MM.1S (cell line): ENCODE data around the gene ULK2.

Experiments
- DNase-seq: peaks from one replicate; pipeline ENCODE4 v3.0.0-alpha.2; 2015
- H2AFZ ChIP-seq: fragments of 300-600 bp; sonication (generic); 2 replicates; pipeline ENCODE4 v1.6.0; 2016; ENCODE audit warnings: antibody characterized with exemption, low read length
- H3F3A ChIP-seq: fragments of 300-600 bp; sonication (generic); 2 replicates; pipeline ENCODE4 v1.6.1; 2016; ENCODE audit warnings: mild to moderate bottlenecking, antibody characterized with exemption, low read length, moderate library complexity, mixed read lengths; ENCODE audit not compliant: insufficient read depth
- H3K27ac ChIP-seq: fragments of 300-600 bp; sonication (generic); 2 replicates; pipeline ENCODE4 v1.5.1; 2016; ENCODE audit warnings: mild to moderate bottlenecking, low read length
- H3K27me3 ChIP-seq: fragments of 300-600 bp; sonication (generic); replicated peaks from 2 replicates; pipeline ENCODE4 v1.6.0; 2016; ENCODE audit warnings: low read length; ENCODE audit not compliant: insufficient read depth
- H3K36me3 ChIP-seq: fragments of 300-600 bp; sonication (generic); replicated peaks from 2 replicates; pipeline ENCODE4 v1.6.1; 2016; ENCODE audit warnings: mild to moderate bottlenecking, low read length, mixed read lengths; ENCODE audit not compliant: insufficient read depth
- H3K4me1 ChIP-seq: fragments of 300-600 bp; sonication (generic); 2 replicates; pipeline ENCODE4 v1.6.1; 2016; ENCODE audit warnings: low read length, mixed read lengths
- H3K4me2 ChIP-seq: fragments of 300-600 bp; sonication (generic); 2 replicates; pipeline ENCODE4 v1.6.0; 2016; ENCODE audit warnings: low read depth, low read length
- H3K4me3 ChIP-seq: fragments of 300-600 bp; sonication (generic); 2 replicates; pipeline ENCODE4 v1.5.1; 2016; ENCODE audit warnings: low read length, mixed read lengths
- H3K79me2 ChIP-seq: fragments of 300-600 bp; sonication (generic); 2 replicates; pipeline ENCODE4 v1.6.1; 2016; ENCODE audit warnings: mixed run types, low read length, mixed read lengths
- H3K9ac ChIP-seq: fragments of 300-600 bp; sonication (generic); 2 replicates; pipeline ENCODE4 v1.6.1; 2016; ENCODE audit warnings: low read length, mixed read lengths
- H3K9me2 ChIP-seq: fragments of 300-600 bp; sonication (generic); replicated peaks from 2 replicates; pipeline ENCODE4 v1.6.1; 2016; ENCODE audit warnings: mild to moderate bottlenecking, low read length, mixed read lengths; ENCODE audit not compliant: insufficient read depth
- H3K9me3 ChIP-seq: fragments of 300-600 bp; sonication (generic); replicated peaks from 2 replicates; pipeline ENCODE4 v1.6.1; 2016; ENCODE audit warnings: mild to moderate bottlenecking, low read length, mixed read lengths; ENCODE audit not compliant: insufficient read depth
- H4K20me1 ChIP-seq: fragments of 300-600 bp; sonication (generic); 2 replicates; pipeline ENCODE4 v1.6.1; 2016; ENCODE audit warnings: mild to moderate bottlenecking, low read length, moderate library complexity, mixed read lengths; ENCODE audit not compliant: insufficient read depth
- CTCF ChIP-seq: fragments of 300-600 bp; sonication (generic); IDR thresholded peaks from 2 replicates; pipeline ENCODE4 v1.5.1; 2016; ENCODE audit warnings: antibody characterized with exemption, low read length, mixed read lengths
- EZH2 ChIP-seq: fragments of 300-600 bp; sonication (generic); optimal IDR thresholded peaks from 2 replicates; pipeline ENCODE3; 2017; ENCODE audit warnings: low read depth, mild to moderate bottlenecking, antibody characterized with exemption, low read length, mixed read lengths
- EZH2phosphoT487 ChIP-seq: fragments of 300-600 bp; sonication (generic); IDR thresholded peaks from 2 replicates; pipeline ENCODE4 v1.6.1; 2018; ENCODE audit warnings: antibody characterized with exemption, low read length

The ULK2 gene

DNA sequence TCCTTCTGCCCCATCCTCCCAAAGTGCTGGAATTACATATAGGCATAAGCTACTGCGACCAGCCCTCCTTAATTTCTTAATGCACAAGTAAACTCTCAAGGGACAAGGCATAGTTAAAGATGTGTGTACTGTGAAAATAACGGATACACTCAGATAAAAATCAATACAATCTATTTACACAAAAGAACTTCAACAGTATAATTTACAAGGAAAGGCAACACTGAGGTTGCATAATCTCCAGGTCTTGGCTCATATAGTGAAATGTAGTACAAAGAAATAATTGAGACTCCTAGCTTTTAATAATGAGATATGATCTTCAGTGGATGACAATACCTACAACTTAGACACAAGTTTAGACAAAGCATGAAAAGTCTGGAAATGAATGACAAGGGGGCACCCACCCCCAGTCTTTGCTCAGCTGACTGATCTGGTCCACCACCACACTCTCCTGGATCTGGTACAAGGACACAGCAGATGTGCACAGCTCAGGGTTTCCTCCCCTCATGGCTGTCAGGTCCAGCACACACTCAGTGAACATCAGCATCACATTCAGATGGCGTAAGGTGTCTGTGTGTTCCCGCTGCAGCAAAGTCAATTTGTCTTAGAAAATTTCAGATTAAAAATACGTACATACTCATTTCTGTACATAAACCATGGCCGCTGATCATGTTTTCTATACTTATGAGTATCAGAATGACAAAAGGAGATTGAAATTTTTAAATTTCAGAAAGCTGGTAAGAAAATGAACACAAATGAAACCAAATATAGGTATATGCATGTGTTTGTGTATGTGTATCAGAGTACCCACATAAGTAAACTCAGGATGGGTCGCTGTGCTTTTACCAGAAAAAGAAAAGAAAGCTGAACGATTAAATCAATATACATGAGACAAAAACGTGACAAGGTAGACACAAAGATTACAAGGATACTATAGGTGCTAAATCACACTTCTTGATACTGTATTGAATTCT lies 86.0 kb downstream of the ULK2 start:
- H3K4me2 ChIP-seq, result no peak overlapping the region
- no peaks in the 10 kb centered on the region for H3K9me3 ChIP-seq
- H3K79me2 ChIP-seq, result no peaks in the 10 kb centered on the region
- H3K36me3 ChIP-seq, result no peaks in the 10 kb centered on the region
- no peak for TF ChIP-seq EZH2phosphoT487
- no peak for TF ChIP-seq CTCF
- no peak for TF ChIP-seq EZH2
- H3K4me1 ChIP-seq, result no peaks in the 10 kb centered on the region
- H2AFZ ChIP-seq, result no peak overlapping the region
- no peak for DNase-seq
- no peaks in the 10 kb centered on the region for H3K9me2 ChIP-seq
- no peaks in the 10 kb centered on the region for H4K20me1 ChIP-seq
- H3K9ac ChIP-seq, result no peak overlapping the region
- H3K27ac ChIP-seq, result no peak overlapping the region
- H3F3A ChIP-seq, result no peaks in the 10 kb centered on the region
- H3K27me3 ChIP-seq, result no peaks in the 10 kb centered on the region
- no peak overlapping the region for H3K4me3 ChIP-seq

- H3K4me3 ChIP-seq, result no peak overlapping the region
- H3K9me2 ChIP-seq, result no peaks in the 10 kb centered on the region
- no peaks in the 10 kb centered on the region for H3K9me3 ChIP-seq
- H3K27me3 ChIP-seq, result no peaks in the 10 kb centered on the region
- no peak overlapping the region for H3K27ac ChIP-seq
- no peaks in the 10 kb centered on the region for H3F3A ChIP-seq
- no peak for TF ChIP-seq CTCF
- no peak for TF ChIP-seq EZH2phosphoT487
- TF ChIP-seq EZH2, result no peak
- no peaks in the 10 kb centered on the region for H4K20me1 ChIP-seq
- DNase-seq, result no peak
- H3K4me2 ChIP-seq, result no peak overlapping the region
- H3K36me3 ChIP-seq, result no peaks in the 10 kb centered on the region
- H3K79me2 ChIP-seq, result no peaks in the 10 kb centered on the region
- H2AFZ ChIP-seq, result no peak overlapping the region
- no peaks in the 10 kb centered on the region for H3K4me1 ChIP-seq
- no peak overlapping the region for H3K9ac ChIP-seq
Observed at GRCh38 chr17:19780846-19781245, 86.9 kb downstream of the ULK2 start.

GRCh38 chr17:19773534-19773933 lies 94.2 kb downstream of the ULK2 start:
- H4K20me1 ChIP-seq, result no peaks in the 10 kb centered on the region
- no peak overlapping the region for H3K9ac ChIP-seq
- no peaks in the 10 kb centered on the region for H3K9me3 ChIP-seq
- no peak overlapping the region for H3K4me3 ChIP-seq
- H3F3A ChIP-seq, result no peaks in the 10 kb centered on the region
- no peak overlapping the region for H3K27ac ChIP-seq
- no peak overlapping the region for H3K4me2 ChIP-seq
- no peaks in the 10 kb centered on the region for H3K9me2 ChIP-seq
- H3K36me3 ChIP-seq, result no peaks in the 10 kb centered on the region
- no peaks in the 10 kb centered on the region for H3K4me1 ChIP-seq
- no peaks in the 10 kb centered on the region for H3K79me2 ChIP-seq
- H3K27me3 ChIP-seq, result no peaks in the 10 kb centered on the region
- DNase-seq, result no peak
- TF ChIP-seq EZH2phosphoT487 (no peak), CTCF (no peak), EZH2 (no peak)
- H2AFZ ChIP-seq, result no peak overlapping the region
